GM12878 (cell line): ENCODE data around the gene C21orf58.

Source experiments
- ATF2 ChIP-seq: IDR thresholded peaks from 2 replicates; pipeline ENCODE4 v1.6.1; 2012; ENCODE audit warnings: low read length, inconsistent platforms
- EP300 ChIP-seq, 2 experiments: fragments of 150-350 bp in 1 of 2; IDR thresholded peaks; 2 replicates each; pipeline ENCODE4 v1.6.1; 2011 to 2012; ENCODE audit warnings: low read depth in 2 of 2, low read length in 2 of 2, borderline replicate concordance in 1 of 2, improper control_type of control experiment in 1 of 2, inconsistent platforms in 1 of 2; ENCODE audit not compliant: control insufficient read depth in 1 of 2
- EZH2 ChIP-seq: IDR thresholded peaks from 2 replicates; pipeline ENCODE4 v1.6.1; 2012; ENCODE audit warnings: low read depth, mild to moderate bottlenecking, control low read depth, inconsistent platforms, low read length, borderline replicate concordance; ENCODE audit not compliant: control insufficient read depth
- FOS ChIP-seq: IDR thresholded peaks from 3 replicates; pipeline ENCODE4 v1.6.1; 2011; ENCODE audit warnings: borderline replicate concordance; ENCODE audit not compliant: insufficient read length; ENCODE audit errors: extremely low read depth
- MAX ChIP-seq: IDR thresholded peaks from 2 replicates; pipeline ENCODE4 v1.6.1; 2012; ENCODE audit warnings: low read depth, low read length, improper control_type of control experiment
- MXI1 ChIP-seq: fragments of 150-350 bp; IDR thresholded peaks from 2 replicates; pipeline ENCODE4 v1.6.1; 2011; ENCODE audit warnings: low read depth, mild to moderate bottlenecking, inconsistent platforms, low read length, improper control_type of control experiment
- POLR2A ChIP-seq: IDR thresholded peaks from 2 replicates; pipeline ENCODE4 v1.6.1; 2011; ENCODE audit warnings: low read depth, mild to moderate bottlenecking, low read length
- POLR2AphosphoS5 ChIP-seq: IDR thresholded peaks from 2 replicates; pipeline ENCODE4 v1.6.1; 2011; ENCODE audit warnings: mild to moderate bottlenecking, low read length, inconsistent platforms
- SRF ChIP-seq, 2 experiments: IDR thresholded peaks; 2 replicates each; pipeline ENCODE4 v1.6.1; 2011; ENCODE audit warnings: low read depth in 2 of 2, low read length in 2 of 2, mild to moderate bottlenecking in 1 of 2, moderate library complexity in 1 of 2
- ZNF384 ChIP-seq: IDR thresholded peaks from 2 replicates; pipeline ENCODE4 v1.6.1; 2012; ENCODE audit warnings: low read depth, mild to moderate bottlenecking, low read length, improper control_type of control experiment, borderline replicate concordance
- TF ChIP-seq, protein P1 (sequence below), 3 experiments: IDR thresholded peaks in 2 of 3; conservative IDR thresholded peaks in 1 of 3; 2 replicates each; pipeline ENCODE4 v1.5.1; 2011; ENCODE audit warnings: low read depth in 3 of 3, low read length in 3 of 3, mild to moderate bottlenecking in 3 of 3, control low read depth in 2 of 3, moderate library complexity in 2 of 3, inconsistent platforms in 1 of 3, mixed read lengths in 1 of 3; ENCODE audit not compliant: control insufficient read depth in 2 of 3, insufficient read depth in 1 of 3; ENCODE audit errors: extremely low read depth in 1 of 3
- TF ChIP-seq, protein P2 (sequence below): fragments of 450-650 bp; formaldehyde crosslinking; IDR thresholded peaks from 2 replicates; pipeline ENCODE4 v1.4.0; 2020; ENCODE audit warnings: mild to moderate bottlenecking, moderate library complexity

GRCh38 chr21:46301759-46302158, 21.9 kb downstream of the C21orf58 start:
- TF ChIP-seq MAX (no peak), SRF (IDR thresholded peaks at IDR 0.05; ENCODE audit: low read depth in 2 of 2, low read length in 2 of 2) (no peak), POLR2A (no peak), POLR2AphosphoS5 (no peak), FOS (no peak), ATF2 (no peak), MXI1 (no peak), ZNF384 (no peak), EZH2 (no peak), EP300 (IDR thresholded peaks at IDR 0.05; ENCODE audit: borderline replicate concordance in 1 of 2, control insufficient read depth in 1 of 2, low read depth in 2 of 2, low read length in 2 of 2) (no peak)
- TF ChIP-seq, protein P1, sequence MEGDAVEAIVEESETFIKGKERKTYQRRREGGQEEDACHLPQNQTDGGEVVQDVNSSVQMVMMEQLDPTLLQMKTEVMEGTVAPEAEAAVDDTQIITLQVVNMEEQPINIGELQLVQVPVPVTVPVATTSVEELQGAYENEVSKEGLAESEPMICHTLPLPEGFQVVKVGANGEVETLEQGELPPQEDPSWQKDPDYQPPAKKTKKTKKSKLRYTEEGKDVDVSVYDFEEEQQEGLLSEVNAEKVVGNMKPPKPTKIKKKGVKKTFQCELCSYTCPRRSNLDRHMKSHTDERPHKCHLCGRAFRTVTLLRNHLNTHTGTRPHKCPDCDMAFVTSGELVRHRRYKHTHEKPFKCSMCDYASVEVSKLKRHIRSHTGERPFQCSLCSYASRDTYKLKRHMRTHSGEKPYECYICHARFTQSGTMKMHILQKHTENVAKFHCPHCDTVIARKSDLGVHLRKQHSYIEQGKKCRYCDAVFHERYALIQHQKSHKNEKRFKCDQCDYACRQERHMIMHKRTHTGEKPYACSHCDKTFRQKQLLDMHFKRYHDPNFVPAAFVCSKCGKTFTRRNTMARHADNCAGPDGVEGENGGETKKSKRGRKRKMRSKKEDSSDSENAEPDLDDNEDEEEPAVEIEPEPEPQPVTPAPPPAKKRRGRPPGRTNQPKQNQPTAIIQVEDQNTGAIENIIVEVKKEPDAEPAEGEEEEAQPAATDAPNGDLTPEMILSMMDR (IDR thresholded peaks at IDR 0.05 in 2 of 3, conservative IDR thresholded peaks at IDR 0.05 in 1 of 3; ENCODE audit: control insufficient read depth in 2 of 3, extremely low read depth in 1 of 3, insufficient read depth in 1 of 3, low read depth in 3 of 3, low read length in 3 of 3) = no peak
- TF ChIP-seq, protein P2, sequence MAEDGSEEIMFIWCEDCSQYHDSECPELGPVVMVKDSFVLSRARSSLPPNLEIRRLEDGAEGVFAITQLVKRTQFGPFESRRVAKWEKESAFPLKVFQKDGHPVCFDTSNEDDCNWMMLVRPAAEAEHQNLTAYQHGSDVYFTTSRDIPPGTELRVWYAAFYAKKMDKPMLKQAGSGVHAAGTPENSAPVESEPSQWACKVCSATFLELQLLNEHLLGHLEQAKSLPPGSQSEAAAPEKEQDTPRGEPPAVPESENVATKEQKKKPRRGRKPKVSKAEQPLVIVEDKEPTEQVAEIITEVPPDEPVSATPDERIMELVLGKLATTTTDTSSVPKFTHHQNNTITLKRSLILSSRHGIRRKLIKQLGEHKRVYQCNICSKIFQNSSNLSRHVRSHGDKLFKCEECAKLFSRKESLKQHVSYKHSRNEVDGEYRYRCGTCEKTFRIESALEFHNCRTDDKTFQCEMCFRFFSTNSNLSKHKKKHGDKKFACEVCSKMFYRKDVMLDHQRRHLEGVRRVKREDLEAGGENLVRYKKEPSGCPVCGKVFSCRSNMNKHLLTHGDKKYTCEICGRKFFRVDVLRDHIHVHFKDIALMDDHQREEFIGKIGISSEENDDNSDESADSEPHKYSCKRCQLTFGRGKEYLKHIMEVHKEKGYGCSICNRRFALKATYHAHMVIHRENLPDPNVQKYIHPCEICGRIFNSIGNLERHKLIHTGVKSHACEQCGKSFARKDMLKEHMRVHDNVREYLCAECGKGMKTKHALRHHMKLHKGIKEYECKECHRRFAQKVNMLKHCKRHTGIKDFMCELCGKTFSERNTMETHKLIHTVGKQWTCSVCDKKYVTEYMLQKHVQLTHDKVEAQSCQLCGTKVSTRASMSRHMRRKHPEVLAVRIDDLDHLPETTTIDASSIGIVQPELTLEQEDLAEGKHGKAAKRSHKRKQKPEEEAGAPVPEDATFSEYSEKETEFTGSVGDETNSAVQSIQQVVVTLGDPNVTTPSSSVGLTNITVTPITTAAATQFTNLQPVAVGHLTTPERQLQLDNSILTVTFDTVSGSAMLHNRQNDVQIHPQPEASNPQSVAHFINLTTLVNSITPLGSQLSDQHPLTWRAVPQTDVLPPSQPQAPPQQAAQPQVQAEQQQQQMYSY = no peak
